Inflammatory macrophage (primary cell): Measurements from ENCODE around the gene SORCS2.

ENCODE experiments used
- DNase-seq, 2 donors: peaks; one replicate each; pipeline ENCODE4 v3.0.0-alpha.2; 2020 to 2022

The SORCS2 gene

DNA sequence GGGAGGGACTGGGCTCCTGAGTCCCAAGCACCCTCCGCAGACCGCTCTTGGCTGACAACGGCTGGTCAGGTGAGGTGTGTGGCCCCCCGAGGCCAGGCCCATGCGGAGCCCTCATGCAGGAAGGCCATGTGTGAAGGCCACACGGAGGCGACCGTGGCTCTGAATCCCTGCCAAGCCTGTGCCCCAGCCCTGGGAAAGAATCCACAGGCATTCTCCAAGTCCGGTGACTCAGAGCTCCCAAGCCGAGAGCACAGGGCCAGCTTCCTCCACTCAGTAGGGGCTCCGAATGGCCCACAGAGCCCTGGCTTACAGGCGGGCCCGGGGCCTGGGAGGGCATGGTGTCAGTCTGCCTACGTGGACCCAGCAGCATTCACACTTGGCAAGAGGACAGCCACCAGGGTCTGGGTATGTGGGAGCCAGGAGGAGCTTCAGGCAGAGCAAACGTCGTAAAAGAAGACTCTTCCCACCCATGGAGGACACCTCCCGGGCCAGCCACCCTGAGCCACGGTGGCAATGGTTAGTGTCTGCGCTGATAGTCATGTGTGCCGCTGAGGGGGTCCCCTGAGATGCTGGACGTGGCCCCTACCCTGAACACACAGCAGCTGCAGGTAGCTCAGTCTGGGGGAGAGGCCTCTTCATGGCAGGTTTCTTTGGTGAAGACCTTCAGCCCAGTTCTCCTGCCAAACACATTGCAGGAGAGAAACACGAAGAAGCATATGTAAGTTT, 136.7 kb downstream of the SORCS2 start:
- no peak for DNase-seq

- DNase-seq = no peak
These were observed 137.8 kb downstream of the SORCS2 start for GRCh38 chr4:7330031-7330596.

- DNase-seq = no peak
These were observed 138.7 kb downstream of the SORCS2 start for GRCh38 chr4:7330811-7331681.

- no peak for DNase-seq
These were observed 139.3 kb downstream of the SORCS2 start for GRCh38 chr4:7331682-7332000.

DNA sequence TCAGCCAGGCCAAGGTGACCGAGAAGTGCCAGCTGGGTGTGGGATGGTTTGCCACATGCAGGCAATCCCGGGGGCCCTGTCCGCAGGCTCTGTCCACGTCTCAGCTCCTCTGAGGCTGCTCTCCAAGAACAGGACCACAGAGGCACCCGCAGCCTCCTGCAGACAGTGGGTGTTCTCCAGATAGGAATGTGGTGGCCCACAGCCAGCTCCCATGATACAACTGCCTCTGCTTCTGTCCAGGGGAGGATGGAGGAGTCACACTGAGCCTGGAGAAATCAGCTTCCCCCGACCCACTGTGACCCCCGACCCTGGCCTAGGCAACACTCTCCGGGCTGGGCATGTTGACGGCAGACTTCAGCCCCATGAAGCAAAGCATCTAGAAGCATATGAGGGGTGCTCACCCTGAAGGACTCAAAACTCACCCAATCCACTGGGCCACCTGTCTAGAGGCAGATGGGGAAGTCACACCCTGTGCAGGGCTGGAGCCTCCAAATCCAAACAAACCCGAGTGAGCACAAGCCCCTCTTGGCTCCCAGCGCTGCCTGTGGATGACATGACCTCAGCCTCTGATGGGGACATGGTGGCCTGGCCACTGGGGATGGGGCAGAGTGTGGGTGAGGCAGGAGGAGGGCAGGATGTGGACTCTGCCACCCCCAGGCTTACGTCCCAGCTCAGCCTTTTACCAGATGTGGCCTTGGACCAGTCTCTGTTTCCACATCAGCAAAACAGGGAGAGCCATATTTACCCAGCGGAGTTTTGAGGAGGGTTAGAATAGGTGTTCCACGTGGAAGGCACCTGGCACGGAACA, 140.1 kb downstream of the SORCS2 start:
- no peak for DNase-seq

DNA sequence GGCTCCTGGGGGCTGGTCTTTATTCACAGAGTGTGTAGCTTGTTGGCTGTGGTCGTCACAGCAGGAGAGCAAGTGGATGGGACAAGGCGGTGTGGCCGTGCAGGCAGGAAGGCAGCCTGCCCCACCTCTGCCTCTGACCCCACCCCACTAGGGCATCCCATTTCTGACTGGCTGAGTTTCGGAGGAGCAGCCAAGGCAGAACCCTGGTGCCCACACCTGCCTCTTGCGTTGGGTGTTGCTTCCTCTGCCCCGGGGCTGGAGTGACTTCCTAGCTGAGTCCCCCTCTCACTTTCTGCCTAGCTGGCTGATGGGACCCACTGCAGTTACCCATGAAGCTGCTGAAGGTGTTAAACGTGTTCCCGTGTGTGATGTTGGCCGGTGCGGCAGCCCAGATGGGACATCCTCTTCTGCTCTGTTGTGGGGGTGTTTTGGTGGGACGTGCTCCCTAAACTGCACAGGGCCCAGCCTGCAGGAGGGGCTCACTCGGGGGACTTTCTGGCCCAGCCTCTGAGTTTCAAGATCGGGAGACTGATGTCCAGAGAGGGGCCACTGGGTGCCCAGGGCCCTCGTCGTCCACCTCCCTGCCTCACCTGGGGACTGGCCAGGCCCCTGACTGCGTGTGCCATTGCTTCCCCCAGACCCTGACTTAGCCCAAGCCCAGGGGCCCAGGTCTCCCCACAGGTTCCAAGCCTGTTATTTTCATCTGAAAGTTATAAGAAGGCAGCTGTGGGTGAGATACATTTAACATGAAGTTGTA, 140.9 kb downstream of the SORCS2 start:
- no peak for DNase-seq

- no peak for DNase-seq
These were observed 141.6 kb downstream of the SORCS2 start for GRCh38 chr4:7333801-7334421.

DNA sequence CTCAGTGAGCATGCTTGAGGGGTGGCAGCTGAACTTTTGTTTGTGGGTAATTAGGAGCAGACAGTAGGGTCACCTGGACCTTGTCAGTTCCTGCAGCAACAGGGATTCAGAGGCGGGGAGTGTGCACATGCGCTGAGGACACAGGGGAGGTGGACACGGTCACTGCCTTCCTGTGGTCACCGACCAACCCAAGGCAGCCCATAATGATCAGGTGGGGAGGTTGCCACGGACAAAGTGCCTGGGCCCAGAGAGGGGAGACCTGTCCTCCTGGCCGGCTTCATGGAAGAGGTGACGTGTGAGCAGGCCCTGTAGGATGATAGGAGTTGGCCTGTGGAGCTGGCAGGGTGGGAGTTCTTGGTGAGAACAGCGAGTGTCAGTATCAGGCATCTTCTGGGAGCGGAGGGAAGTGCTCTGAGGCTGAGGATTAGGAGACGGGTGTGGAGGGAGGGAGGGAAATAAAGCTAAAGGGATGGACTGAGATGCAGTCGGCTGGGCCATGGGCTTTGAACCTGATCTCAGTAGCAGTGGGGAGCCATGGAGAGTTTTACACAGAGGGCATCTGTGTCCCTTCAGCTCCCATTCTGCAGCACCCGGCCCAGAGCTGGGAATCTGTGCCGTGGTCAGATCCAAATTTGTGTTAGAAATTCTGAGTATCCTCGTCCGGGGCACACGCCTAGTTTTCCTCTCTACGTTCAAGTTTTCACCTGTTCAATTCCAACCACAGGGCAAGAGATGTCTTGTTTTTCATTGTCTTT, 142.4 kb downstream of the SORCS2 start:
- DNase-seq = no peak

- DNase-seq = peak; percentile 39 to 44
These were observed 143.2 kb downstream of the SORCS2 start for GRCh38 chr4:7335344-7336066.

GRCh38 chr4:7336067-7336569, 143.8 kb downstream of the SORCS2 start:
- no peak for DNase-seq

DNA sequence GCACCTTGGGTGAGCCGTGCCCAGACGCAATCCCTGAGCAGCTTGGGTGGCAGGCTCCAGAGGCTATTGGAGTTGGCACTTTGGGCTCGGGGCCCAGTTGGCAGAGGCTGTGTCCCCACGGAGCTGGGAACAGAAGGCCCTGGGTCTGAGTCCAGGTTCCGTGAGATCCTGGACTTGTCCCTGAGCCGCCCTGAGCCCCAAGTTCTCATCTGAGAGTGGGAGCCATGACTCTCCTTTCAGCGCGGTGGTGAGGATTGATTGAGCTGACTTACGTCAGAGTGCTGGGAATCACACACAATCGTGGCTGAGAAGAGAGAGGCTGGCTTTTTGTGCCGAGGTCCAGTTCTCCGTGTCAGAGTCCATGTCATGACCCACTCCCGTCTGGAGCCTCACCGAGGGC, 144.4 kb downstream of the SORCS2 start:
- DNase-seq = no peak

- DNase-seq = no peak
These were observed 145.1 kb downstream of the SORCS2 start for GRCh38 chr4:7337196-7338058.

DNA sequence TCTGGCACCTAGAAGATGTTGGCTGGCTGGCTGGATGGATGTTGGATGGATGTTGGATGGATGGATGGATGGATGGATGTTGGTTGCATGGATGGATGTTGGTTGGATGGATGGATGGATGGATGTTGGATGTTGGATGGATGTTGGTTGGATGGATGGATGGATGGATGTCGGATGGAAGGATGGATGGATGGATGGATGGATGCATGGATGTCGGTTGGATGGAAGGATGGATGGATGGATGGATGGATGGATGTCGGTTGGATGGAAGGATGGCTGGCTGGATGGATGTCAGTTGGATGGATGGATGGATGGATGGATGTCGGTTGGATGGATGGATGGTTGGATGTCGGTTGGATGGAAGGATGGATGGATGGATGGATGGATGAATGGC, 145.7 kb downstream of the SORCS2 start:
- no peak for DNase-seq

DNA sequence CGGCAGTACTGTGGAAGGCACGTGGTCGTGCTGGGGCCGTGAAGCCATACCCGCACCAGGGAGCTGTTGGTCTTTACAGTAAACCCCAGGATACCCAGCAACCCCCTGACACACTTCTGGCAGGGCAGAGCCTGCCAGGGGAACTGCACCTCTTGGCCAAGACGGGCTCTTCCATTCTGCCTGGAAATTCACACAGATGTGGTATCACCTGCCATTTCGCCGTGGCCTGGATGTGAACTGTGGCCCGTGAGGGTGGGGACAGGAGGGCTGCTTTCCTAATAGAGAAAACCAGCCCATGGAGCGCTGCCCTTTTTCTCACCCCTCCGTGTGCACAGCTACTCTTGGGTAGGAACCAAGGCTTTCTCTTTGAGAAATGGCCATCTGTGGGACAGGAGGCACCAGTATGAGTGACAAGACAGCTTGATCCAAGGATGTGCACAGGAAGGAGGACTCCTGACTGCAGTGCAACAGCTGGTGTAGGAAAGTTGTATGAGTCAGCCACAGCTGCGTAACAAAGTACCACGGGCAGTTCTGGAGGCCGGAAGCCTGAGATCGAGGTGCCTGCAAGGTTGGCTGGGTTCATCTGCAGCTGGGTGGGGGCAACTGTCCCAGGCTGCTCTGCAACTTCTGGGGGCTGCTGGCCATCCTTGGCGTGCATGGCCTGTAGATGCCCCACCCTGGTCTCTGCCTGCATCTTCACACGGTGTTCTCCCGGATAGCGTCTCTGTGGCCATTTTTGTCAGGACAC, 146.7 kb downstream of the SORCS2 start:
- DNase-seq = no peak

- no peak for DNase-seq
These were observed 147.6 kb downstream of the SORCS2 start for GRCh38 chr4:7339751-7340552.

- DNase-seq = no peak
These were observed 148.5 kb downstream of the SORCS2 start for GRCh38 chr4:7340553-7341433.
